ENCODE results near the gene HIP1R.

HIP1R gene

GRCh38 chr12:122834921-122835749 is at the start of gene HIP1R:
Gene HIP1R, plus strand, starts transcription at chr12:122835457. Its CDS starts 94 bp downstream, at chr12:122835551.
- no peak for DNase-seq
- H3K27me3 ChIP-seq (replicated peaks), result no peaks in the 10 kb centered on the region
- no peak for TF ChIP-seq CTCF (IDR thresholded peaks at IDR 0.05; ENCODE audit: low read depth, low read length, missing control alignments)
- H3K27ac ChIP-seq, result no peak within 1 kb of the TSS
- H3K4me3 ChIP-seq (ENCODE audit: low read depth, low read length), result peak within 1 kb of the TSS; percentile 55
- no peaks in the 10 kb centered on the region for H3K36me3 ChIP-seq (replicated peaks)
- in situ Hi-C loops (cut with HindIII; ENCODE audit: low pct_ligation_motif_present, low sequenced_read_pairs), result no loop called here

GRCh38 chr12:122785503-122785902 is 49.8 kb upstream of the HIP1R start:
- Histone ChIP-seq H3K36me3 (replicated peaks) (no peaks in the 10 kb centered on the region), H3K27me3 (replicated peaks) (no peaks in the 10 kb centered on the region), H3K27ac (no peak overlapping the region), H3K4me3 (ENCODE audit: low read depth, low read length) (no peak overlapping the region)
- in situ Hi-C loops (cut with HindIII; ENCODE audit: low pct_ligation_motif_present, low sequenced_read_pairs), result no loop called here
- DNase-seq, result no peak
- TF ChIP-seq CTCF (IDR thresholded peaks at IDR 0.05; ENCODE audit: low read depth, low read length, missing control alignments), result no peak

- in situ Hi-C loops (cut with HindIII; ENCODE audit: low pct_ligation_motif_present, low sequenced_read_pairs), result no loop called here
- no peaks in the 10 kb centered on the region for H3K36me3 ChIP-seq (replicated peaks)
- H3K4me3 ChIP-seq (ENCODE audit: low read depth, low read length), result no peak overlapping the region
- no peak overlapping the region for H3K27ac ChIP-seq
- no peaks in the 10 kb centered on the region for H3K27me3 ChIP-seq (replicated peaks)
- TF ChIP-seq CTCF (IDR thresholded peaks at IDR 0.05; ENCODE audit: low read depth, low read length, missing control alignments), result no peak
- no peak for DNase-seq
These were observed 46.9 kb upstream of the HIP1R start for GRCh38 chr12:122788387-122788786.

- no peak for DNase-seq
- TF ChIP-seq CTCF (IDR thresholded peaks at IDR 0.05; ENCODE audit: low read depth, low read length, missing control alignments), result no peak
- no peak overlapping the region for H3K4me3 ChIP-seq (ENCODE audit: low read depth, low read length)
- no peaks in the 10 kb centered on the region for H3K36me3 ChIP-seq (replicated peaks)
- in situ Hi-C loops (cut with HindIII; ENCODE audit: low pct_ligation_motif_present, low sequenced_read_pairs), result no loop called here
- no peak overlapping the region for H3K27ac ChIP-seq
- no peaks in the 10 kb centered on the region for H3K27me3 ChIP-seq (replicated peaks)
These were observed 45.6 kb upstream of the HIP1R start for GRCh38 chr12:122789637-122790036.

- DNase-seq, result no peak
- H3K4me3 ChIP-seq (ENCODE audit: low read depth, low read length), result no peak overlapping the region
- in situ Hi-C loops (cut with HindIII; ENCODE audit: low pct_ligation_motif_present, low sequenced_read_pairs), result no loop called here
- TF ChIP-seq CTCF (IDR thresholded peaks at IDR 0.05; ENCODE audit: low read depth, low read length, missing control alignments), result no peak
- H3K27me3 ChIP-seq (replicated peaks), result no peaks in the 10 kb centered on the region
- no peaks in the 10 kb centered on the region for H3K36me3 ChIP-seq (replicated peaks)
- no peak overlapping the region for H3K27ac ChIP-seq
These were observed 44.7 kb upstream of the HIP1R start for GRCh38 chr12:122790393-122791075.

Measured in brain microvascular endothelial cell (primary cell).